HG03095 (cell line): ENCODE measurements around the gene PCGF3.
"Not testable (repeated sequence)": the region's sequence is repeated elsewhere in the genome, so short reads cannot be mapped to it uniquely, and the experiment has no call there.

Experiments used
- ATAC-seq: cut with Tn5 transposase; IDR thresholded peaks from one replicate; pipeline ENCODE4 v1.9.1; 2021; ENCODE audit warnings: moderate library complexity; ENCODE audit not compliant: unreplicated experiment

Gene PCGF3

DNA sequence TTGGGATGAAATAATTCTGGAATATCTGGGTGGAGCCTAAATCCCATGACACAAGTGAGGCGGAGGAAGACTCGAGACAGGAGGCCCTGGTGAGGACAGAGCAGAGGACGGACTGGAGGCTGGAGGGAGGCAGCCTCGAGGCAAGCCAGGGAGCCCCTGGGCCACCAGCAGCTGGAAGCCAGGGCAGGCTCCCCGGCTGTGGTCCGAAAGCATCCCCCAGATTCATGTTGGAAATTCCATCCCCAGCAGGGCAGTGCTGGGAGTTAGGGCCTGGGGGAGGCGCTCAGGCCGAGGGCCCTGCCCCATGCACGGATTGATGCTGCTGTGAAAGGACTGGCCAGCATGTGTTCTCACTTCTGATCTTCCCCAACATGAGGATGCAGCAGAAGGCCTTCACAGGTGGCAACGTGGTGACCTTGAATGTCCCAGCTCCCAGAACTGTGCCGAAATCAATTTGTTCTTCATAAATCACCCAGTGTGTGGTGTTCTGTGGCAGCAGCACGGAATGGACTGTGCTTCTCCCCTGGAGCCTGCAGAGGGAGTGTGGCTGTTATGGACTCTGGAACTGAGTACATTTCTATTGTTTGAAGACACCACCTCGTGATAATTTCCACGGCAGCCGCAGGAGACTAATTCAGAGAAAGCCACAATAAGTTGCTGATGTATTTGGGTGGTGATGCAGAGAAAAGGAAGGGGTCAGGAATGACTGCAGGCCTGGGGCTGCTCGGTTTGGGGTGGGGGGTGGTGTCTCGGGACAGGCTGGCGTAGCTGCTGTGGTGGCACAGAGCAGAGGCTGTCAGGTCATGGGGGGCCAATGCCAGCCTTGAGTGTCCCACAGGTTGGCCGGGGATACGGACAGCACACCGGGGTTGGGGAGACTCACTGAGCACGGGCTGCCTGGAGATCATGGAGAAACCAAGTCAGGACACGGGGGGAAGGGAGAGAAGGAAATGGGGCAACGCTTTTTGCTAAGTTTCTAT lies 56.9 kb downstream of the PCGF3 start:
- no peak for ATAC-seq

DNA sequence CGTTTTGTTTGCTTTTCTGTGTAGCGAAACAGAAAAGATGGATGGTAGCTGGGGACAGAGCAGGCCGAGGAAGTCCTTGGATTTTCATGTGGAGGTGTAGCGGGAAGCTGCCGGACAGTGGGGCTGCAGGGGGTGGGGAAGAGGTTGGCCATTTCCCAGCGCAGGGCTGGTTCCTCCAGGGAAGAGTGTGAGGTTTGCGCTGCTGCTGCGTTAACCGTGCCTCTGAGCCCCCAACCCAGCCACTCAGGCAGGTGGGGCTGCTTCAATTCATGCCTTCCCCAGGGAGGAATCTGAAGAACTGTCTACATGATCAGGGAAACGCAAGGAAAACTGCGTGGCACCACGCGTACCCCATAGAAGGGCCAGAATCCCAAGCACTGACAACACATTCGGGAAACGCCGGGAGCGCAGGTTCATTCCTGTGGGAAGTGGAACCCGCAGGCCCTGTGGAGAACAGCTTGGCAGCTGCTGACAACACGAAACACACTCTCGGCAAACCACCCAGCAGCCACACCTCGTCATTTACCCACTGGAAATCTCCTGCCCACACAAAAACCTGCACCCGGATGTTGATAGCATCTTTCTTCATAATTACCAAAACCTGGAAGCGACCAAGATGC lies 57.7 kb downstream of the PCGF3 start:
- ATAC-seq: no peak

DNA sequence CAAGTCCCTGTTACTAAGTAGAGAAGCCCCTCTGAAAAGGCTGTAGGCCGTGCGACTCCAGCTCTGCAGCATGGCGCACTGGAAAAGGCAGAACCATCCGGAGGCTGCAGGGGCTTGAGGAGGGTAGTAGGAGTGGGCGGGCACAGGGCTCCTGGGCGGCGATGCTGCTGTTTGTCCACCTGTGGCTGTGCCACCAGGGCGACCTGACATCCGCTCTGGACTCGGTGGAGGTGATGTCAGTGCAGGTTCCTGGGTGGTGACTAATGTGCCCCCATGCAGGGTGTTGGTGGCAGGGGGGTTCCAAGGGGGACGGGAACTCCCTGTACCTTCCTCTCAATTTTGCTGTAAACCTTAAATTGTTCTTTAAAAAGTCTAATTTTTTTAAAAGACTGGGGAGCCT lies 58.3 kb downstream of the PCGF3 start:
- ATAC-seq: no peak

DNA sequence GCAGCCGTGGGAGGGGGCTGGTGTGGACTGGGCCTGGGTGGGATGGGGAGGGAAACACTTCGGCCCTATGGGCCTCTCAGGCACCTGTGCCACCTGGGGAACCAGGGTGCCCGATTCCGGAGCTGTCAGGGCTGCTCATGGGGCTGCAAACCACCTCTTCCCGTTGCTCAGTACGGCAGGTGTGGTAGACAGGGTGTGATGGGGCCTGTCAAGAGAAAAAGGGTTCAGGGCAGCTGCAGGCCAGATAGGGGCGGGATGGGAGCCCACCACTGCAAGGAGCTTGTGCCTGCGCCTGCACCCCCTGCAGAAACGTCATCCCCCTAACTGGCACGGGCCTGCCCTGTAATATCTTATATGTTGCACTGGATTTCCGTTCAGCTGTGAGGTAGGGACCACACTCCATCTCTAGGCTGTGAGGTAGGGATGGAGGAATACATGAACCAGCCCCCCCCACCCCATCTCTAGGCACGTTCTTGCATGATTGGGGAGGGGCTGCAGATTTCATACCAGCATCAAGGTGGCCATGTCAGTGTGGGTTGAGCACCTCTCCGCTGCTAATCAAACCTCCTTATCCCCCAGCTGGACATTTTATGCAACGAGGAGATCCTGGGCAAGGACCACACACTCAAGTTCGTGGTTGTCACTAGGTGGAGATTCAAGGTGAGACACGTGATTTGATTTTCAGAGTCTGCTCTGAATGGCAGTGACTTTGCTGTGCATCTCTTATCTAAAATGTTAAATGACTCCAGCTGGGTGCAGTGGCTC lies 59.0 kb downstream of the PCGF3 start:
- ATAC-seq: no peak

DNA sequence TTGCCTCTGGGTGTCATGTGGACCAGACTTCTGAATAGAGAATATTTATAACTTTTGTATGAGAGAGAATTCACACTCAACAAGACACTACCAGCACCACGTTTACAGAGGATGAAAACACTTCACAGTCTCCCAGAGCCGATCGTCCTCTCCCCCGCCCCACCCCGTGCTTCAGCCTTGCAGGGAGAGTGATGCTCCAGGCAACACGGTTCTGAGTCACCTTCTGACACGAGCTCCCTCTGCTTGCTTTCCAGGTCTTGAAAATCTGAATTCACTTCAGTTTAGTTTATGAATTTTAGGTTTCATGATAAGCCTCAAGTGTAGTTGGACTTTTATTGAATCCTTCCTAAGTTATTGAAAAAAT lies 60.5 kb downstream of the PCGF3 start:
- ATAC-seq: no peak

DNA sequence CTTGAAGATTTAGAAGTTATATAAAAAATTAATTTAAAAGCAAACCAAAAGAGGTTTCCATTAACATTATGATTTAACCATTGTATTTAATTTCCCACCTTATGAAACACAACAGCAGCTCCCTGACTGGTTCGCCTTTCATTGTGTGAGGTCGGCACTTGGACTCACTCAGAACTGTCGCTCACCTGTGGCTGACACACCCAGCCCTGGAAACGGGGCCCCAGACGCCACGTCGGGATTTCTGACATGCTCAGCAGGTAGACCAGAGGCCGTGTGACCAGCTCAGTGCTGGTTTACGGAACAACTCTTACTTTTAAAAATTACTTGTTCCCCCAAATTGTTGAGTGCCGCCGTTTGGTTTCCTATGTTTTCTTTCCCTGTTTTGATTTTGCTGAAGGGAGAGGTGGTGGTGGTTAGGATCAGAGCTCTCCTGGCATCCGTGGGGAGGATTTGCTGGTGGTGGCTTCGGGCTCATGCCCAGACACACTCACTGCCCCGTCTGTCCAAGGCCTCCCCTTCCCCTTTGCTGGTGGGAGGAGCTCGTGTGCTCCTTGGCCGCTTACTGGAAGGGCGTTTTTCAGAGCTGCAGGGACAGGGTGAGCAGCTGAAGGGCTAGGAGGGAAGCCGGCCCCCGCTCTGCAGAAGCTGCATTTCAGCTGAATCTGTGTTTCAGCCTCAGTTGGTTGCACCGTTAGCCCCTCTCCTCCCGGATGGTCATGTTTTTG lies 61.1 kb downstream of the PCGF3 start:
- no peak for ATAC-seq

DNA sequence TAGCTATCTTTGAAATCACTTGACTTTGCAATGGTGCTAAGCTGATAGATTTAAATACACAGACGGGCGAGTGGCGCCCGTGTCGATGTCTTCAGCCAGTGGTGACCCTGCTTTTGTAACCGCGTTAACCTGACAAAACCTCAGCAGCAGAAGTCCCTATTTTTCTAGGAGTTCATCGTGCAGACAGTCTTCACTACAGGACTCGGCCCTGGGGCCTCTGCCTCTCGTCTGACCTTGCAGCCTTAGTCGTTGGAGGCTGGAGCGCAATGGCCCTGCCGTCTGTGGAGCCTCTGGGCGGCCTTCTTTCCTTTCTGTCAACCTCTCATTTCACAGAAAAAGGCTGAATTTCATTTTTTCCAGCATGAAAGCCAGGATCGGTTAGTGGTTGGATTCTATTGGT lies 62.4 kb downstream of the PCGF3 start:
- ATAC-seq: no peak

DNA sequence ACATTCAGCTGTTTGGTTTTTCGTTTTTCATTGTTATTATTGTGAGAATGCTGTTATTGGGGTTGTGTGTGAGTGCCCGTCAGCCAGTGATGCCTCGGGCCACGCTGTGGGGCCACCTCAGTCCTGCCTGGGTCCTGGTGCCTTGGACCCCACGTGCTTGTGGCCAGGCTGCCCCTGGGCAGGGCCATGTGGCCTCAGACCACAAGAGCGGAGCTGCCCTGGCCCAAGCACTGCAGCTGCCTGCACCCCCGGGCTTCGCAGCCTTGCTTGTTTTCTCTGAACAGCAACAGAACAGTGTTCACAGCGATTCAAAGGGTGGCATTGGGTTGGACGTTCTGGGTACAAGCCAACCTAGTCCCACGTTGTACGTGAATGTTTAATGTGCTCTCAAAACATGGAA lies 63.4 kb downstream of the PCGF3 start:
- ATAC-seq: no peak

DNA sequence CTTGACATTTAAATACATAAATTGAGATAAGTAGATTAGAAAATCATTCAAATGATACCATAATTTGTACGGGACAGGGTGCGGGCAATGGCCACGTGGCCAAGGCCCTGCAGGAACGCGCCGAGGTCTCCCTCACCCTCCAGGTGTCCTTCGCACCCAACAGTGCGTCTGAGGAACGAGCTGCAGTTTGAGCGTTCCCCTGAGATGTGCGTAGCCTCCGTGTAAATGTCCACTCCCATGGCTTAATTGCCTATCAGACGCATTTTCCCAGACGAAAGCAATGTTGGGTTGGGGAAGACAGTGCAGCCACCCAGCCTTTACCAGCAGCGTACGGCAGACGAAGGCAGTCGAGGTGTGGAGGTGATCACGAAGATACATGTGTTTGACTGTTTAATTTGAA lies 63.9 kb downstream of the PCGF3 start:
- no peak for ATAC-seq

DNA sequence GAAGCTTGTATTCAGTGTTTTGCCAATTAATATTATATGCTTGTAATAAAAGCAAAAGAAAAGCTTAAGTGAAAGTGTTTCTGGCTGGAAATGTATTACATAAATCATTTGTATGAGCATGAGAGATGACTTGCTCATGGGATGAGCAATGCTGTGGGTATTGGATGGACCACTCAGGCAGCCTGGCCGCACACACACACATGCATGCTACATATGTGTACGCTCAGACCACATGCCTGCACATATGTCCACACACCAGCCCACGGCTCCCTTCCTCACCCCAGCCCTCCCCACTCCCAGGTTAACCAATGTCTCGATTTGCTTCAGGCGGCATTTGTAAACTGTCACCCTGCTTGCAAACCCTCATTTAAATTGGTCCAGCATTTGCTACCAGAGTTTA lies 64.4 kb downstream of the PCGF3 start:
- ATAC-seq: no peak

DNA sequence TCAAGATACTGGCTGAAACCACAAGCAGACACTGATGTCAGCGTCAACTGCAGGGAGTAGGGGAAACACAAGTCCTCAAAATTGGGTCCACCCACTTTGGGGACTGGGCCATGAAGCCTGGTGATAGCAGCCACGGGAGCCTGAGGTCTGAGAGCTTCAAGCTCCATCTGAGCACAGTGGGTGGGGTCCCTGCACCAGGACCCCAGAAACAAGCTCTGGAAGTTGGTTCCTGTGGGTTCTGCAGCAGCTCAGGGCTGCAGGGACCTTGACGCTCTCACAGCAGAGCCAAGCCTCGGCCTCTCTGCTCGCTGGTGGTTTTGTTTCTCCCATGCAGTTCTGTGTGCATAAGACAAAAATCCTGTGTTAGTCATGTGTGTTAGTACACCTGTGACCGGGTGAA lies 65.8 kb downstream of the PCGF3 start:
- no peak for ATAC-seq

DNA sequence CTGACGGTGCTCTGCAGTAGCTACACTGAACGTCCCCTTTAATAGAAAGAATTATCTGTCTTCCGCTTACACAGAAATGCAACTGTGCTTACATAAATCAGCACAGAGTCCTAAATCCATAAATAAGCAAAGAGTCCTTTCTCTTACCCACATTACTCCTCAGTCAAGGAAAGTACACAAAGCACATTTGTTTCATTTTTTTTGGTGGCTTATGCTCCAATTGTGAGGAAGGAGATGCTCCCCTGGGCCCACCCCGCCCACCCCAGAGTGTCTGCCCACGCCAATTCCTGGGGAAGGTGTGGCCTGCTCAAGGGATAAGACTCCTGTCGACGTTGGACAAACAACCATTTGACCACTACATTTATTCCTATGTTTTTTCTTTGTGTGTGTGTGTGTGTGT lies 66.5 kb downstream of the PCGF3 start:
- ATAC-seq: no peak

DNA sequence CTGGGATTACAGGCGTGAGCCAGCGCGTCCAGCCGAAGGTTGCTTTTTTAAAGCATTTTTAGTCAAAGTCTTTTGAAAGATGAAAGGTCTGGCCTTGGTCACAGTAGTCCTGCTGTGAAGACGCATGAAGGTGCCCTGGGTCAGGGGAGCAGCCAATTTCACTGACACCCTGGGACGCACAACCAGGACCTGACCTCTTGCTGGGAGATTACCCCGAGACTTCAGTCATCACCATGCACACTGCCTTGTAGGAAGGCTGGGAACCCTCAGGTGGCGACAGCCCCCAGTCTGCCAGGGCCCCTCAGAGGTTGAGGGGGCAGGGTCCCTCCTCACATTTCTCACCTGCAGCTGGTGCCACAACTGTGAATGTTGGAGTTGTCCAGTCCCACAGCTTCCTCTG lies 67.1 kb downstream of the PCGF3 start:
- no peak for ATAC-seq

DNA sequence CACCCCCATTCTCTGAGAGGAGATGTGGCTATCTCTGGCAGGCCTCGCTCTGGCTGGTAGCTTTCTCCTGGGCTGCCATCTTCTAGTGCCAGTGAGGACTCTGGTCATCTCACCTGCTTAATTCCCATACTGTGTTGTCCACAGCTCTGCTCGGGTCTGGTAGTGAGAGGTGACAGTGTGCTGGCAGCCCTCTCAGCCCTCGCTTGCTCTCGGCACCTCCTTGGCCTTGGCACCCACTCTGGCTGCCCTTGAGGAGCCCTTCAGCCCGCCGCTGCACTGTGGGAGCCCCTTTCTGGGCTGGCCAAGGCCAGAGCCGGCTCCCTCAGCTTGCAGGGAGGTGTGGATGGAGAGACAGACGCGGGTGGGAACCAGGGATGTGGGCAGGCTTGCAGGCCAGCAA lies 67.6 kb downstream of the PCGF3 start:
- no peak for ATAC-seq

DNA sequence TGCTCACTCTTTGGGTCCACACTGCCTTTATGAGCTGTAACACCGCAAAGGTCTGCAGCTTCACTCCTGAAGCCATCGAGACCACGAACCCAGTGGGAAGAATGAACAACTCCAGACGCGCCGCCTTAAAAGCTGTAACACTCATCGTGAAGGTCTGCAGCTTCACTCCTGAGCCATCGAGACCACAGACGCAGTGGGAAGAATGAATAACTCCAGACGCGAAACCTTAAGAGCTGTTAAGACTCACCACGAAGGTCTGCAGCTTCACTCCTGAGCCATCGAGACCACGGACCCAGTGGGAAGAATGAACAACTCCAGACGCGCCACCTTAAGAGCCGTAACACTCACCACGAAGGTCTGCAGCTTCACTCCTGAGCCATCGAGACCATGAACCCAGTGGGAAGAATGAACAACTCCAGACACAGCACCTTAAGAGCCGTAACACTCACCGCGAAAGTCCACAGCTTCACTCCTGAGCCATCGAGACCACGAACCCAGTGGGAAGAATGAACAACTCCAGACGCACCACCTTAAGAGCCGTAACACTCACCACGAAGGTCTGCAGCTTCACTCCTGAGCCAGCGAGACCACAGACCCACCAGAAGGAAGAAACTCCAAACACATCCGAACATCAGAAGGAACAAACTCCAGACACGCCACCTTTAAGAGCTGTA lies 68.9 kb downstream of the PCGF3 start:
- not testable (repeated sequence) for ATAC-seq

DNA sequence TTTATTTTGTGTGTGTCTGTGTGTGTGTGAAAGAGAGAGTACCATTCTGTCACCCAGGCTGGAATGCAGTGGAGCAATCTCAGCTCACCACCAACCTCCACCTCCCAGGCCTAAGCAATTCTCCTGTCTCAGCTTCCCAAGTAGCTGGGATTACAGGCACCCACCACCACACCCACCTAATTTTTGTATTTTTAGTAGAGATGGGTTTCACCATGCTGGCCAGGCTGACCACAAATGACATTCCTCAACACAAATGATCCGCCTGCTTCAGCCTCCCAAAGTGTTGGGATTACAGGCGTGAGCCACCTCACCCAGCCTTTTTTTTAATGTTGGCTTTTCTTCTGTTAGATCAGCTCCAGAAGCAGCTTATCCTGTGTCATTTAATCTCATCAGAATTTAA lies 69.9 kb downstream of the PCGF3 start:
- ATAC-seq: not testable (repeated sequence)

DNA sequence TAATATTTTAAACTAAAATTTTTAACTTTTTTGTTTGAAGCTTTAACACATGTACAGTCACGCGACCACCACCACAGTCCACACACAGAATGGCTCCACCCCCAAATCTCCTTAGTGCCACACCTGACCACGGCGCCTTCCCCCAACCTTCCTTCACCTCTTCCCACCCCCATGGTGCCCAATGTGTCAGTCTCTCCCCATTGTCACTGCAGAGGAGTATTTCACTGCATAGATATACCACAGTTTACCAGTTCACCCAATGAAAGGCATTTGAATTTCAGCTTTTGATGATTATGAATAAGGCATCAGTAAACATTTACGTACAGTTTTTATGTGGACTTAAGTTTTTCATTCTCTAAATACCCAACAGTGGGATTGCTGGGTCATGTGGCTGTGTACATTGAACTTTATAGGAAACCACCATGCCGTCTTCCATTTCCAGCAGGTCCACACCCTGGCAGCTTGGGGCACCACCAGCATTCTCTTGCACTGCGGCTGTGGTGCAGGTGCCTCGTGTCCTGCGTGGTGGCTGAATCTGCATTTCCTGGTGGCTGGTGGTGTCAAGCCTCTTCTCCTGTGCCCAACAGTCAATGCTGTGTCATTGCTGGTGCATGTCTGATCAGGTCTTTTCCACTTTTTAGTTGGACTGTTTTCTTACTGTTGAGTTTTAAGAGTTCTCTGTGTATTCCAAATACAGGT lies 71.3 kb downstream of the PCGF3 start:
- ATAC-seq: no peak

DNA sequence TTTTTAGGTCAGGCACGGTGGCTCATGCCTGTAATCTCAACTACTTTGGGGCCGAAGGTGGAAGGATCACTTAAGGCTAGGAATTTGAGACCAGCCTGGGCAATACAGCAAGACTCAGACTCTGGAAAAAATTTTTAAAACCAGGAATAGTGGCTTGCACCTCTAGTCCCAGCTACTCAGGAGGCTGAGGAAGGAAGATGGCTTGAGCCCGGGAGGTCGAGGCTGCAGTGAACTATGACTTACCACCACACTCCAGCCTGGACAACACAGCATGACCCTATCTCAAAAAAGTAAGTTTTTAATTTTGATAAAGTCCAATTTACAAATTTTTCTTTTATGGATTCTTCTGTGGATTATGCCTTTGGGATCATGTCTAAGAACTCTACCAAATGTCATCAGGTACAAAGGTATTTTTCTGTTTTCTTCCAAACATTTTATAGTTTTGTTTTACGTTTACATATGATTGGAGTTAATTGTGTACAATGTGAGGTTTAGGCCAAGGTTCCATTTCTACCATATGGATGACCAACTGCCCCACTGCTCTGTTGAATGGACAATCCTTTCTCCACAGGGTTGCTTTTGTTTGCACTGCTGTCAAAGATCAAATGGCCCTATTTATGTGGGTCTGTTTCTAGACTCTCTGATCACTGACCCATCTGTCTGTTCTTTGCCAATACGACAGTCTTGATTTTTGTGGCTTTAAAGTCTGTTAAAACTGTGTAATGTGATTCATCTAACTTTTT lies 72.1 kb downstream of the PCGF3 start:
- no peak for ATAC-seq

DNA sequence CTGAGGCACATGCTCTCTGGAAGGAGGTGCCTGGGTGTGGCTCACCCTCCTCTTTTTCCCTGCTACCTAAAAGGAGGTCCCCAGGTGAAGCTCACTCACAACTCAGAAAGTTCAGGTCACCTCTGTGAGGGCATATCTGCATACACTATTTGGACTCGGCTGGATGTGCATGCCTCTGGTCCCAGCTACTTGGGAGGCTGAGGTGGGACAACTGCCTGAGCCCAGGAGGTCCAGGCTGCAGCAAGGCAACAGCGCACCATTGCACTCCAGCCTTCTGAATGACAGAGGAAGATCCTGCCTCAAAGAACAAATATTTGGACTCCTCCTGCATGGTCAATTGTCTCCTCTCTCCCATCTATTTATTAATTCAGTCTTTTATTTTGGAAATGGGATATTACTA lies 73.9 kb downstream of the PCGF3 start:
- no peak for ATAC-seq
